Measurements from ENCODE around the gene CEP70. TPM values are rescaled to one million over a fixed set of nuclear protein-coding genes. Genes with fewer than 3 reads are reported as not detected.

Gene CEP70
- total RNA-seq, 1 donor from 2014 or later = 6.5 TPM

DNA sequence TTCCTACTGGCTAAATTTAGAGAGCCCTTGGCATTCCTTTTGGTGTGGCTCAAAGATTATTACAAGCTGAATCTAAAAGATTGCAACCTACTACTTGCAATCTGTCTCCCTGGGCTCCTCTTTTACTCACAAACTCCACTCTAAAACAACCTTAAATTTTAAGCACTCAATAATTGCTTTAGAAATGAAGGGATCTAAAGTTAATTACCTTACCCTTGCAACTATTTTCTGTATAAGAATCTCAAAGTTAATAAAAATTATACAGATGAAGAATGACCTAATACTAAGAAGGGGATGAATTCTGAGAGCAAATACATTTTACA, 99.5 kb downstream of the CEP70 start:
- TF ChIP-seq CTCF (IDR thresholded peaks at IDR 0.05; ENCODE audit: insufficient read depth, low read depth, low read length) (no peak), EZH2 (IDR thresholded peaks at IDR 0.05; ENCODE audit: insufficient read depth, low read length) (no peak)
- Histone ChIP-seq H3K27me3 (ENCODE audit: insufficient read depth, low read length) (no peaks in the 10 kb centered on the region), H3K9ac (ENCODE audit: low read length) (no peak overlapping the region), H3K9me3 (ENCODE audit: insufficient read depth, low read depth, low read length) (no peaks in the 10 kb centered on the region), H3K36me3 (ENCODE audit: insufficient read depth, low read length) (no peaks in the 10 kb centered on the region), H3K79me2 (ENCODE audit: insufficient read depth, low read length) (no peaks in the 10 kb centered on the region), H2AFZ (ENCODE audit: low read depth, low read length) (no peak overlapping the region), H3K27ac (ENCODE audit: low read depth, low read length) (no peak overlapping the region), H3K4me3 (ENCODE audit: insufficient read depth, low read depth, low read length) (no peak overlapping the region), H4K20me1 (ENCODE audit: insufficient read depth, low read length) (no peaks in the 10 kb centered on the region), H3K4me1 (ENCODE audit: insufficient read depth, low read length) (no peaks in the 10 kb centered on the region), H3K4me2 (ENCODE audit: low read length) (no peak overlapping the region)
- H3K27ac Mint-ChIP-seq (ENCODE audit: unreplicated experiment) = no peak overlapping the region
- H3K36me3 Mint-ChIP-seq (ENCODE audit: low read depth, unreplicated experiment) = peaks cover 3% of the 10 kb centered on the region
- H3K9me3 Mint-ChIP-seq (ENCODE audit: unreplicated experiment) = peaks cover 6% of the 10 kb centered on the region
- H3K4me3 Mint-ChIP-seq (ENCODE audit: unreplicated experiment) = no peak overlapping the region
- no peak for FAIRE-seq
- DNase-seq (ENCODE audit: low read depth) = no peak
- peaks cover 6% of the 10 kb centered on the region for H3K4me1 Mint-ChIP-seq (ENCODE audit: low read depth, unreplicated experiment)
- H3K27me3 Mint-ChIP-seq (ENCODE audit: low read depth, unreplicated experiment) = no peaks in the 10 kb centered on the region

GRCh38 chr3:138493804-138494606, 100.1 kb downstream of the CEP70 start:
- no peak overlapping the region for H3K4me3 Mint-ChIP-seq (ENCODE audit: unreplicated experiment)

More at GRCh38 chr3:138493804-138494606, 100.1 kb downstream of the CEP70 start:
- no peak overlapping the region for H3K4me2 ChIP-seq (ENCODE audit: low read length)
- H3K9me3 Mint-ChIP-seq (ENCODE audit: unreplicated experiment) = peaks cover 6% of the 10 kb centered on the region
- H3K36me3 Mint-ChIP-seq (ENCODE audit: low read depth, unreplicated experiment) = peaks cover 4% of the 10 kb centered on the region
- H2AFZ ChIP-seq (ENCODE audit: low read depth, low read length) = no peak overlapping the region
- no peaks in the 10 kb centered on the region for H4K20me1 ChIP-seq (ENCODE audit: insufficient read depth, low read length)
- peak; percentile 83 for FAIRE-seq
- H3K9ac ChIP-seq (ENCODE audit: low read length) = no peak overlapping the region
- no peaks in the 10 kb centered on the region for H3K79me2 ChIP-seq (ENCODE audit: insufficient read depth, low read length)
- no peaks in the 10 kb centered on the region for H3K27me3 Mint-ChIP-seq (ENCODE audit: low read depth, unreplicated experiment)
- peak; percentile 43 for DNase-seq (ENCODE audit: low read depth)
- no peak overlapping the region for H3K27ac ChIP-seq (ENCODE audit: low read depth, low read length)
- H3K36me3 ChIP-seq (ENCODE audit: insufficient read depth, low read length) = no peaks in the 10 kb centered on the region
- TF ChIP-seq EZH2 (IDR thresholded peaks at IDR 0.05; ENCODE audit: insufficient read depth, low read length) (no peak), CTCF (IDR thresholded peaks at IDR 0.05; ENCODE audit: insufficient read depth, low read depth, low read length) (no peak)
- H3K4me3 ChIP-seq (ENCODE audit: insufficient read depth, low read depth, low read length) = no peak overlapping the region
- H3K4me1 Mint-ChIP-seq (ENCODE audit: low read depth, unreplicated experiment) = peaks cover 6% of the 10 kb centered on the region
- H3K27ac Mint-ChIP-seq (ENCODE audit: unreplicated experiment) = no peak overlapping the region
- H3K4me1 ChIP-seq (ENCODE audit: insufficient read depth, low read length) = no peaks in the 10 kb centered on the region
- no peaks in the 10 kb centered on the region for H3K9me3 ChIP-seq (ENCODE audit: insufficient read depth, low read depth, low read length)
- no peaks in the 10 kb centered on the region for H3K27me3 ChIP-seq (ENCODE audit: insufficient read depth, low read length)
